Measurements from ENCODE around the gene PTPRU.

The PTPRU gene

GRCh38 chr1:29343476-29343875 is 107.2 kb downstream of the PTPRU start:
- no peak overlapping the region for H3K4me3 ChIP-seq (ENCODE audit: low read depth, low read length)
- DNase-seq (ENCODE audit: low read depth): no peak
- TF ChIP-seq, protein P1, sequence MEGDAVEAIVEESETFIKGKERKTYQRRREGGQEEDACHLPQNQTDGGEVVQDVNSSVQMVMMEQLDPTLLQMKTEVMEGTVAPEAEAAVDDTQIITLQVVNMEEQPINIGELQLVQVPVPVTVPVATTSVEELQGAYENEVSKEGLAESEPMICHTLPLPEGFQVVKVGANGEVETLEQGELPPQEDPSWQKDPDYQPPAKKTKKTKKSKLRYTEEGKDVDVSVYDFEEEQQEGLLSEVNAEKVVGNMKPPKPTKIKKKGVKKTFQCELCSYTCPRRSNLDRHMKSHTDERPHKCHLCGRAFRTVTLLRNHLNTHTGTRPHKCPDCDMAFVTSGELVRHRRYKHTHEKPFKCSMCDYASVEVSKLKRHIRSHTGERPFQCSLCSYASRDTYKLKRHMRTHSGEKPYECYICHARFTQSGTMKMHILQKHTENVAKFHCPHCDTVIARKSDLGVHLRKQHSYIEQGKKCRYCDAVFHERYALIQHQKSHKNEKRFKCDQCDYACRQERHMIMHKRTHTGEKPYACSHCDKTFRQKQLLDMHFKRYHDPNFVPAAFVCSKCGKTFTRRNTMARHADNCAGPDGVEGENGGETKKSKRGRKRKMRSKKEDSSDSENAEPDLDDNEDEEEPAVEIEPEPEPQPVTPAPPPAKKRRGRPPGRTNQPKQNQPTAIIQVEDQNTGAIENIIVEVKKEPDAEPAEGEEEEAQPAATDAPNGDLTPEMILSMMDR (IDR thresholded peaks at IDR 0.05; ENCODE audit: low read depth, low read length, missing control alignments): no peak

DNA sequence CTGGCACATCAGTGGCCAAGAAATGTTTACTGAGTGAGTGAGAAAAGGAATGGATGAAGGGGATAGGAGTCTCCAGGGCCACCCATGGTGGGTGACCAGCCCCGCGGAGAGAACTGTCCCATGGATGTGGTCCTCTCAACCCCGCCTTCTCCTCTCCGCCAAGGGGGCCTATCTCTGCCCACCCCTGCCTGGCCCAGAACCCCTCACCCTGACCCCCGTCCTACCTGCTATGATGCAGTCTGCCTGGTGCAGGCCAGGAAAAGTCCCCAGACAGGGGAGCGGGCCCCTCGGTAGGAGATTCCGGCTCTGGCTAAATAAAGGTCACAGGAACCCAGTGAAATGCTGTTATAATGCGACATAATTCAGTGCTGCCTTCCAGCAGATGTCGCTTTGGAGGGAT is 107.6 kb downstream of the PTPRU start:
- no peak overlapping the region for H3K4me3 ChIP-seq (ENCODE audit: low read depth, low read length)
- TF ChIP-seq, protein P1 (IDR thresholded peaks at IDR 0.05; ENCODE audit: low read depth, low read length, missing control alignments): no peak
- no peak for DNase-seq (ENCODE audit: low read depth)

- TF ChIP-seq, protein P1 (IDR thresholded peaks at IDR 0.05; ENCODE audit: low read depth, low read length, missing control alignments): no peak
- no peak overlapping the region for H3K4me3 ChIP-seq (ENCODE audit: low read depth, low read length)
- no peak for DNase-seq (ENCODE audit: low read depth)
Measured at GRCh38 chr1:29344336-29344735, 108.0 kb downstream of the PTPRU start.

DNA sequence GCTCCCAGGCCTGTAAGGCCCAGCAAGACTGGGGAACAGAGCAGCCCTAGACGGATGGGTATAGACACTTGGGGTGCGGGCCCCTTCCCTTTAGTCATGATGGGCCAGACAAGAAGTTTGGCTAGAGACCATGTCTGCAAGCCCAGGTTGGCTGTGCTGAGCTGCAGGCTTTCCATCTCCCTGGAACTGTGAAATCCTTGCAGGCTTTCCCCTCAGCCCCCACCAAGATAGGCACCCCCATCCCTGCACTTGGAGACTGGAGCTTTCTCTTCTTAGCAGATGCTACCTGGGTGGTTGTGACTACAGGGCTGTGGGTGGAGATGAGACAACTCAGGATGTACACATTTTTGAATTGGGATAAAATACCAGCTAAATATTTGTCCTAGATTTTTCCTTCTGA is 110.3 kb downstream of the PTPRU start:
- no peak for DNase-seq (ENCODE audit: low read depth)

DNA sequence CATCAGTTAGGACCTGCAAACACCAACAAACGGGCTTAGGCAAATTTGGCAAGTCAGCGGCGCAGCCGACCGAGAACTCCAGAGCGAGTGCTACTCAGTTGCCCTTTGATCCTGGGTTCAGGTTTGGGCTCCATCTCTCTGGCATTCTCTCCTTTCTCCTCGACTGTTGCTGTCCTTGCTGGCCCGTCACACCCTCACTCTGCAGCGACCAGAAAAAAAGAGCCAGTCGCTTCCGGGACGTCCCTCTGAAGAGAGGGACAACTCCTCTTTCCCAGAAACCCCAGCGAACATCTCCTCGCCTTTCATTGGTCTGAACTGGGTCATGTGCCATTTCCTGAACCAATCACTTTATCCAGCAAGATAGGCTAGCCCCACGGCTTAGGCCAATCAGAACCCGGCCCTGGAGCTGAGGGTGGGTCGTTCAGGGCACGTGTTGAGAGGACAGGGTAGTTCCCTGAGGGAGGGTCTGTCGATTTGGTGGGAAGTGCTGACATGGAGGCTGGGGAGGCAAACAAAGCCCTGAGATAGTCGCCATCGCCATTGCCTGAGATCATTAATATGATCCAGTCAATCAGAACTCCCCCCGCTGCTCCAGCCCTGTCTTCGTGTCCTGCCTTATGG is 113.7 kb downstream of the PTPRU start:
- TF ChIP-seq, protein P1 (IDR thresholded peaks at IDR 0.05; ENCODE audit: low read depth, low read length, missing control alignments): no peak
- DNase-seq (ENCODE audit: low read depth): no peak
- H3K4me3 ChIP-seq (ENCODE audit: low read depth, low read length): no peak overlapping the region

More for the DNA sequence above, 110.3 kb downstream of the PTPRU start:
- no peak overlapping the region for H3K4me3 ChIP-seq (ENCODE audit: low read depth, low read length)
- TF ChIP-seq, protein P1 (IDR thresholded peaks at IDR 0.05; ENCODE audit: low read depth, low read length, missing control alignments): no peak

DNA sequence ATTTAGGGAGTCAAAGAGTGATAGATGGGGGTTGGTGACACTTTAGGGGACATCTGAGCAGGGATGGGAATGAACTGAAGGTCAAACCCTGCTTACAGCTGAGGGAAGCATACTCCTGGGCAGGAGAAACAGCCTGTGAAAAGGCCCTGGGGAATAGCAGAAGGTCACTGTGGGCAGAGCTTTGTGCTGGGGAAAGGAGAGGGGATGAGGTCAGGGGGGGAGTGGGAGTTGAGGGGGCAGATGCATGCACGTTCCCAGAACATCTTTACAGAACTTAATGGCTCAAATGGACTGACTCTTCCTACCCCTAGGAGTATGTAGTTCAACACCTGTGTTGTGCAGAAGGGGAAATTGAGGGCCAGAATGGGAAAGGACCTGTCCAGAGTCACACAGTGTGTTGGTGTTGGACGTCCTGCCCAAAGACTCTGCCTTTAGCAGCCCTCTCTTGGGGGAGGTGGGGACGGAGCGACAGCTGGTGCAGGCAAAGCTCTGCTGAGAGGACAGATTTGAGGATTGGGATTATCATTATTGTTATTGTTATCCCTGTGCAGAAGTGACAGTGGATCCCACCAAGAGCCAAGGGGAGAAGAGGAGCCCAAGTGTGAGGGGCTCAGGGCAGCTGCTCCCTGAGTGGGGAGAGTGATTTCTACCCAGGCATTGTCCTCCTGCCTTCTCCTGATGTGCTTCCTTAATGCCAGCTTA is 116.5 kb downstream of the PTPRU start:
- no peak for DNase-seq (ENCODE audit: low read depth)
- TF ChIP-seq, protein P1 (IDR thresholded peaks at IDR 0.05; ENCODE audit: low read depth, low read length, missing control alignments): no peak
- H3K4me3 ChIP-seq (ENCODE audit: low read depth, low read length): no peak overlapping the region
